Astrocyte (in vitro differentiated cells and primary cell): ENCODE measurements around the gene COL6A3.

Experiments
- CTCF ChIP-seq: IDR thresholded peaks from 2 replicates; pipeline ENCODE4 v1.5.1; 2011; ENCODE audit warnings: low read depth, mild to moderate bottlenecking, inconsistent platforms, low read length, moderate library complexity; ENCODE audit not compliant: insufficient read depth
- EZH2 ChIP-seq: IDR thresholded peaks from 2 replicates; pipeline ENCODE4 v1.6.1; 2012; ENCODE audit warnings: mild to moderate bottlenecking, low read length, inconsistent platforms; ENCODE audit not compliant: insufficient read depth

- TF ChIP-seq CTCF, result no peak
- no peak for TF ChIP-seq EZH2
Measured at GRCh38 chr2:237351796-237352195, 62.2 kb downstream of the COL6A3 start.
